Body of pancreas (tissue), 4 donors: ENCODE measurements around the gene MKKS.

Experiments used
- POLR2A ChIP-seq, 3 donors: fragments of 450-650 bp; IDR thresholded peaks; one replicate each; pipeline ENCODE4 v1.6.1; 2016; ENCODE audit warnings: antibody characterized with exemption in 3 of 3, mild to moderate bottlenecking in 2 of 3
- TF ChIP-seq, protein P1 (sequence below), 7 experiments: fragments of 450-650 bp in 4 of 7; fragments of 200-600 bp in 3 of 7; sonication (generic) in 3 of 7; IDR thresholded peaks; one replicate each; pipeline ENCODE4 v1.5.1; 2016 to 2019; ENCODE audit warnings: antibody characterized with exemption in 7 of 7

DNA sequence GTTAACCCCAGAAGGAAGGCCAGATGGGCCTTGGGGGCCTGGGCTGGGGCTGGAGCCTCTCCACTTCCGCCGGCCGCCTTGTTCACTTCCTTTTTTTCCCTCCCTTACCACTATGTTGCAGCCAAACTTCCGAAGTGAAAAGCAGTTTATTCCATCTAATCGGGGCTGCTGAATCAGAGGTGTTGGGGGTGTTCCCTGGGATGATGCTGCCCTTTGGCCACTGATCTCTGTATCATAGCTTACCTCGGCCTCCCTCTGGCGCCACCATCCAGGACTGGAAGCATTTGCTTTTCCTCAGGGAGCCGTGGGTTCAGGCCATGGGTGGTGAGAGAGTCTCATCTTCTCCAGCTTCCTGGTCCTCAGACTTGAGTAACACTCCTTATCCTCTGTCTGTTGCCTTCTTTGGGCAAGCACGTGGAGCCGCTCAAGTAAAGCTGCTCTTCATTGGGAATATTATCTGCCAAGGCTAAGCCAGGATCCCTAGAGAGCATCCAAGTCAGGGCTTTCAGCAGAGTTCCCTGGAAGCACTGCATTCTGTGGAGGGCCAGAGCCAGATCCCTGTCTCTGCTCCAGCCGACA, 40.7 kb upstream of the MKKS start:
- TF ChIP-seq, protein P1, sequence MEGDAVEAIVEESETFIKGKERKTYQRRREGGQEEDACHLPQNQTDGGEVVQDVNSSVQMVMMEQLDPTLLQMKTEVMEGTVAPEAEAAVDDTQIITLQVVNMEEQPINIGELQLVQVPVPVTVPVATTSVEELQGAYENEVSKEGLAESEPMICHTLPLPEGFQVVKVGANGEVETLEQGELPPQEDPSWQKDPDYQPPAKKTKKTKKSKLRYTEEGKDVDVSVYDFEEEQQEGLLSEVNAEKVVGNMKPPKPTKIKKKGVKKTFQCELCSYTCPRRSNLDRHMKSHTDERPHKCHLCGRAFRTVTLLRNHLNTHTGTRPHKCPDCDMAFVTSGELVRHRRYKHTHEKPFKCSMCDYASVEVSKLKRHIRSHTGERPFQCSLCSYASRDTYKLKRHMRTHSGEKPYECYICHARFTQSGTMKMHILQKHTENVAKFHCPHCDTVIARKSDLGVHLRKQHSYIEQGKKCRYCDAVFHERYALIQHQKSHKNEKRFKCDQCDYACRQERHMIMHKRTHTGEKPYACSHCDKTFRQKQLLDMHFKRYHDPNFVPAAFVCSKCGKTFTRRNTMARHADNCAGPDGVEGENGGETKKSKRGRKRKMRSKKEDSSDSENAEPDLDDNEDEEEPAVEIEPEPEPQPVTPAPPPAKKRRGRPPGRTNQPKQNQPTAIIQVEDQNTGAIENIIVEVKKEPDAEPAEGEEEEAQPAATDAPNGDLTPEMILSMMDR (IDR thresholded peaks at IDR 0.05), result no peak
- no peak for TF ChIP-seq POLR2A (IDR thresholded peaks at IDR 0.05)
